HG03025 (cell line): Measurements from ENCODE around the gene ASIC2.

ENCODE experiments used
- ATAC-seq: cut with Tn5 transposase; IDR thresholded peaks from one replicate; pipeline ENCODE4 v1.9.1; 2021; ENCODE audit warnings: mild to moderate bottlenecking, moderate library complexity; ENCODE audit not compliant: unreplicated experiment, low FRiP score

ASIC2 gene

GRCh38 chr17:33039874-33040273, 253.2 kb downstream of the ASIC2 start:
- no peak for ATAC-seq

GRCh38 chr17:33038740-33039139, 254.4 kb downstream of the ASIC2 start:
- no peak for ATAC-seq

- ATAC-seq: no peak
Measured at GRCh38 chr17:33033176-33033575, 259.9 kb downstream of the ASIC2 start.

- ATAC-seq: no peak
Measured at GRCh38 chr17:33028778-33029177, 264.3 kb downstream of the ASIC2 start.

- ATAC-seq: no peak
Measured at GRCh38 chr17:33028061-33028460, 265.0 kb downstream of the ASIC2 start.

GRCh38 chr17:33024688-33025486, 268.2 kb downstream of the ASIC2 start:
- no peak for ATAC-seq

- no peak for ATAC-seq
Measured at GRCh38 chr17:33023790-33024189, 269.3 kb downstream of the ASIC2 start.

- ATAC-seq: no peak
Measured at GRCh38 chr17:33021731-33022408, 271.2 kb downstream of the ASIC2 start.

- ATAC-seq: no peak
Measured at GRCh38 chr17:33019161-33019890, 273.8 kb downstream of the ASIC2 start.

- no peak for ATAC-seq
Measured at GRCh38 chr17:33017366-33017765, 275.7 kb downstream of the ASIC2 start.

- ATAC-seq: no peak
Measured at GRCh38 chr17:33016920-33017319, 276.2 kb downstream of the ASIC2 start.

- no peak for ATAC-seq
Measured at GRCh38 chr17:33015716-33016346, 277.3 kb downstream of the ASIC2 start.

GRCh38 chr17:33014751-33015150, 278.3 kb downstream of the ASIC2 start:
- no peak for ATAC-seq

GRCh38 chr17:33013596-33014375, 279.3 kb downstream of the ASIC2 start:
- ATAC-seq: no peak

GRCh38 chr17:33012522-33013033, 280.5 kb downstream of the ASIC2 start:
- ATAC-seq: no peak

- ATAC-seq: no peak
Measured at GRCh38 chr17:33009636-33010035, 283.5 kb downstream of the ASIC2 start.

GRCh38 chr17:33007186-33007585, 285.9 kb downstream of the ASIC2 start:
- ATAC-seq: no peak

- no peak for ATAC-seq
Measured at GRCh38 chr17:33002246-33002645, 290.8 kb downstream of the ASIC2 start.

GRCh38 chr17:32998887-32999228, 294.2 kb downstream of the ASIC2 start:
- ATAC-seq: no peak
